Gastrocnemius medialis (tissue), 4 donors: Measurements from ENCODE around the gene STARD3NL.

ENCODE experiments used
- POLR2A ChIP-seq, 2 donors: fragments of 450-650 bp; IDR thresholded peaks; one replicate each; pipeline ENCODE4 v1.6.1; 2017; ENCODE audit warnings: antibody characterized with exemption in 2 of 2, mild to moderate bottlenecking in 2 of 2, moderate library complexity in 2 of 2
- TF ChIP-seq, protein P1 (sequence below), 5 experiments: fragments of 450-650 bp in 3 of 5; fragments of 200-600 bp in 2 of 5; sonication (generic) in 2 of 5; IDR thresholded peaks in 4 of 5; conservative IDR thresholded peaks in 1 of 5; 1 replicate in 4 of 5; 2 replicates in 1 of 5; pipeline ENCODE4 v1.5.1; 2016 to 2019; ENCODE audit warnings: antibody characterized with exemption in 5 of 5, mild to moderate bottlenecking in 3 of 5, moderate library complexity in 3 of 5

DNA sequence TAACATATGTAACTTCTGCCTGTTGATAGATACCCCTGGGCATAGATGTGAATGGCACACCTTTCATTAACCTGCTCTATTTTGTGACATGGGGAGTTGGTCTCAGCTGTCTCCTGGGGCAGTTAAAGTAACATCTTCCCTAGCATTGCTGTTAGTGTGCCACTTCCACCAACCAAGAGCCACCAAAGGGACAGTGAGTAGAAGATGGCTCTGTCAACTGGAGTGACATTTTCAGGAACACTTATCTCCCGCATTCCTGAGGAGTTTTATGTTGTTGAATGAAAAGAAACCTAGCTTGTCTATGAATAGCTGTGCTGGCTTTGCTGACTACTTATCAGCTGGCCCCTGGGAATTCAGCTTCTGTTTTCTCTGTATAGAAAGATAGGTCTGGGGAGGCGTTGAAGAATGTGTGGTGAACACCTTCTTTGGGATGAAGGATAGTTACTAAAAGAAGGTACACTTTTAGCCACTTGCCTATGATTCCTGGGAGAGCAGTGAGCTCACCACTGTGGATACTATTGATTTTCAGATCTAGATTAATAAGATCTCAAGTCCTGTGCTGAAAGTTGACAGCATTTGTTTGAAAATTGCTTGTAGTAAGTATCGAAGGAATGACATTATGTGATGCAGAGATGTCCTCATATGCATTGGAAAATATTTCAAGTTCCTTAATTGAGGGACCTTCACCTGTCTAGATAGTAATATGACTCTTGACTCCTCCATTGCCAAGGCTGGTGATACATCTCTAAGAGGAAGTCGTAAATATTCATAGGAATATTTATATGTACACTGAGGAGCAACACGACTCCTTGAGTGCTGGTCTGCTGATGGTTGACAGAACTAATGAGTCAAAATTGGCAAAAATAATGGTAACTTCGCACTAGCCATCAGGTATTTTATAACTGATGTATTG lies 7.6 kb downstream of the STARD3NL start:
- TF ChIP-seq, protein P1, sequence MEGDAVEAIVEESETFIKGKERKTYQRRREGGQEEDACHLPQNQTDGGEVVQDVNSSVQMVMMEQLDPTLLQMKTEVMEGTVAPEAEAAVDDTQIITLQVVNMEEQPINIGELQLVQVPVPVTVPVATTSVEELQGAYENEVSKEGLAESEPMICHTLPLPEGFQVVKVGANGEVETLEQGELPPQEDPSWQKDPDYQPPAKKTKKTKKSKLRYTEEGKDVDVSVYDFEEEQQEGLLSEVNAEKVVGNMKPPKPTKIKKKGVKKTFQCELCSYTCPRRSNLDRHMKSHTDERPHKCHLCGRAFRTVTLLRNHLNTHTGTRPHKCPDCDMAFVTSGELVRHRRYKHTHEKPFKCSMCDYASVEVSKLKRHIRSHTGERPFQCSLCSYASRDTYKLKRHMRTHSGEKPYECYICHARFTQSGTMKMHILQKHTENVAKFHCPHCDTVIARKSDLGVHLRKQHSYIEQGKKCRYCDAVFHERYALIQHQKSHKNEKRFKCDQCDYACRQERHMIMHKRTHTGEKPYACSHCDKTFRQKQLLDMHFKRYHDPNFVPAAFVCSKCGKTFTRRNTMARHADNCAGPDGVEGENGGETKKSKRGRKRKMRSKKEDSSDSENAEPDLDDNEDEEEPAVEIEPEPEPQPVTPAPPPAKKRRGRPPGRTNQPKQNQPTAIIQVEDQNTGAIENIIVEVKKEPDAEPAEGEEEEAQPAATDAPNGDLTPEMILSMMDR (IDR thresholded peaks at IDR 0.05 in 4 of 5, conservative IDR thresholded peaks at IDR 0.05 in 1 of 5) = no peak
- no peak for TF ChIP-seq POLR2A (IDR thresholded peaks at IDR 0.05)
